IMR-90 (cell line): ENCODE results near the gene ADAMTS17. TPM values are rescaled to one million over a fixed set of nuclear protein-coding genes. Genes with fewer than 3 reads are reported as not detected.

ENCODE experiments used
- ATAC-seq: fragments of 200-7000 bp; cut with Tn5 transposase; 2 replicates; pipeline ENCODE4 v1.9.1; 2020; ENCODE audit warnings: low read depth, mild to moderate bottlenecking, moderate library complexity
- BruUV-seq: library from RNA; stranded (reverse); fragments of 400-500 nt; replicated peaks from 2 replicates; lab custom pipeline; 2021; lab: Mats Ljungman, UMichigan
- CTCF ChIA-PET: fragments of 300-600 bp; formaldehyde crosslinking; extraction: SDS; loops from one replicate; lab custom pipeline; 2021; ENCODE audit warnings: antibody characterized with exemption; lab: Yijun Ruan, JAX
- POLR2A ChIA-PET: fragments of 300-600 bp; sonication (Branson Sonifier 250); formaldehyde crosslinking; loops from one replicate; lab custom pipeline; 2022; ENCODE audit warnings: antibody characterized with exemption; ENCODE audit not compliant: unreplicated experiment; lab: Charles Lee
- DNase-seq: peaks from one replicate; pipeline ENCODE4 v3.0.0; 2013
- H2AFZ ChIP-seq: replicated peaks from 2 replicates; pipeline ENCODE3; 2013; ENCODE audit warnings: low read length, mild to moderate bottlenecking; ENCODE audit not compliant: poor library complexity
- H2AK5ac ChIP-seq: 2 replicates; pipeline ENCODE4 v1.6.1; 2013; ENCODE audit warnings: low read depth, low read length, inconsistent platforms
- H2AK9ac ChIP-seq: replicated peaks from 2 replicates; pipeline ENCODE3; 2013; ENCODE audit warnings: mild to moderate bottlenecking, low read depth, low read length, moderate library complexity; ENCODE audit not compliant: poor library complexity
- H2BK120ac ChIP-seq: 2 replicates; pipeline ENCODE4 v1.6.1; 2013; ENCODE audit warnings: low read depth, low read length, inconsistent platforms
- H2BK15ac ChIP-seq: 3 replicates; pipeline ENCODE4 v1.6.1; 2013; ENCODE audit warnings: low read depth, low read length, inconsistent platforms
- H2BK20ac ChIP-seq: 2 replicates; pipeline ENCODE4 v1.6.1; 2013; ENCODE audit warnings: low read depth, mild to moderate bottlenecking, inconsistent platforms, low read length, moderate library complexity
- H2BK5ac ChIP-seq: 2 replicates; pipeline ENCODE4 v1.6.1; 2013; ENCODE audit warnings: mild to moderate bottlenecking, low read depth, low read length, inconsistent platforms; ENCODE audit not compliant: poor library complexity, severe bottlenecking
- H3K14ac ChIP-seq: replicated peaks from 2 replicates; pipeline ENCODE4 v1.6.1; 2013; ENCODE audit warnings: low read depth, low read length, inconsistent platforms
- H3K18ac ChIP-seq: 2 replicates; pipeline ENCODE4 v1.6.1; 2013; ENCODE audit warnings: low read depth, low read length, control low read depth
- H3K23ac ChIP-seq: 2 replicates; pipeline ENCODE4 v1.6.1; 2013; ENCODE audit warnings: low read depth, low read length, inconsistent platforms
- H3K27ac ChIP-seq: 2 replicates; pipeline ENCODE4 v1.5.1; 2013; ENCODE audit warnings: mild to moderate bottlenecking, control low read depth, low read length; ENCODE audit not compliant: insufficient read depth
- H3K27me3 ChIP-seq: 2 replicates; pipeline ENCODE4 v1.6.1; 2013; ENCODE audit warnings: low read length; ENCODE audit not compliant: control insufficient read depth, insufficient read depth
- H3K36me3 ChIP-seq: 2 replicates; pipeline ENCODE4 v1.6.1; 2013; ENCODE audit warnings: low read length, mixed read lengths; ENCODE audit not compliant: control insufficient read depth, insufficient read depth
- H3K4ac ChIP-seq: 2 replicates; pipeline ENCODE4 v1.6.1; 2013; ENCODE audit warnings: low read depth, low read length, inconsistent platforms
- H3K4me1 ChIP-seq: 2 replicates; pipeline ENCODE4 v1.6.1; 2013; ENCODE audit warnings: low read length, mixed read lengths; ENCODE audit not compliant: control insufficient read depth, insufficient read depth
- H3K4me2 ChIP-seq: 2 replicates; pipeline ENCODE4 v1.6.1; 2013; ENCODE audit warnings: low read depth, mild to moderate bottlenecking, control low read depth, low read length, moderate library complexity
- H3K4me3 ChIP-seq: 2 replicates; pipeline ENCODE4 v1.5.1; 2013; ENCODE audit warnings: low read depth, mild to moderate bottlenecking, control low read depth, low read length, moderate library complexity; ENCODE audit not compliant: insufficient read depth
- H3K56ac ChIP-seq: 2 replicates; pipeline ENCODE4 v1.6.1; 2013; ENCODE audit warnings: low read length, inconsistent platforms; ENCODE audit not compliant: insufficient read depth; ENCODE audit errors: extremely low read depth
- H3K79me1 ChIP-seq, 2 experiments: 2 replicates each; pipeline ENCODE4 v1.6.1; 2013; ENCODE audit warnings: low read length in 2 of 2, inconsistent platforms in 1 of 2, low read depth in 1 of 2
- H3K9ac ChIP-seq: 2 replicates; pipeline ENCODE4 v1.6.1; 2013; ENCODE audit warnings: low read depth, low read length, control low read depth
- H3K9me1 ChIP-seq: 2 replicates; pipeline ENCODE4 v1.6.1; 2013; ENCODE audit warnings: low read length, inconsistent platforms; ENCODE audit not compliant: insufficient read depth
- H3K9me3 ChIP-seq: 2 replicates; pipeline ENCODE4 v1.6.1; 2013; ENCODE audit warnings: low read length; ENCODE audit not compliant: control insufficient read depth, insufficient read depth
- H4K20me1 ChIP-seq: 2 replicates; pipeline ENCODE4 v1.6.1; 2013; ENCODE audit warnings: low read length, inconsistent platforms; ENCODE audit not compliant: insufficient read depth
- H4K5ac ChIP-seq: 2 replicates; pipeline ENCODE4 v1.6.1; 2013; ENCODE audit warnings: mild to moderate bottlenecking, low read depth, low read length, control low read depth
- H4K8ac ChIP-seq, 2 experiments: 2 replicates each; pipeline ENCODE4 v1.6.1; 2013; ENCODE audit warnings: low read depth in 2 of 2, low read length in 2 of 2, control low read depth in 1 of 2, inconsistent platforms in 1 of 2
- H4K91ac ChIP-seq: 2 replicates; pipeline ENCODE4 v1.6.1; 2013; ENCODE audit warnings: low read depth, low read length, inconsistent platforms; ENCODE audit not compliant: insufficient read depth
- BHLHE40 ChIP-seq: fragments of 150-350 bp; IDR thresholded peaks from 2 replicates; pipeline ENCODE4 v1.6.1; 2016; ENCODE audit warnings: mild to moderate bottlenecking, low read depth, low read length
- CEBPB ChIP-seq: IDR thresholded peaks from 2 replicates; pipeline ENCODE4 v1.6.1; 2012; ENCODE audit warnings: low read depth, low read length, improper control_type of control experiment
- CHD1 ChIP-seq: IDR thresholded peaks from 2 replicates; pipeline ENCODE4 v1.6.1; 2012; ENCODE audit warnings: low read depth, low read length, improper control_type of control experiment
- FOS ChIP-seq: fragments of 150-350 bp; IDR thresholded peaks from 2 replicates; pipeline ENCODE4 v1.6.1; 2016; ENCODE audit warnings: low read depth, low read length
- MAFK ChIP-seq: IDR thresholded peaks from 2 replicates; pipeline ENCODE4 v1.6.1; 2012; ENCODE audit warnings: low read depth, low read length, improper control_type of control experiment
- MAZ ChIP-seq: IDR thresholded peaks from 2 replicates; pipeline ENCODE4 v1.6.1; 2012; ENCODE audit warnings: low read depth, mild to moderate bottlenecking, low read length, improper control_type of control experiment, moderate library complexity, borderline replicate concordance
- MXI1 ChIP-seq: IDR thresholded peaks from 2 replicates; pipeline ENCODE4 v1.6.1; 2012; ENCODE audit warnings: low read depth, mild to moderate bottlenecking, low read length, moderate library complexity, borderline replicate concordance
- NFE2L2 ChIP-seq: fragments of 150-350 bp; IDR thresholded peaks from 2 replicates; pipeline ENCODE4 v1.6.1; 2016; ENCODE audit warnings: low read depth, mild to moderate bottlenecking, low read length
- POLR2A ChIP-seq: IDR thresholded peaks from 2 replicates; pipeline ENCODE4 v1.6.1; 2012; ENCODE audit warnings: mild to moderate bottlenecking, low read depth, low read length
- RAD21 ChIP-seq: IDR thresholded peaks from 2 replicates; pipeline ENCODE4 v1.6.1; 2012; ENCODE audit warnings: low read length, improper control_type of control experiment
- RCOR1 ChIP-seq: IDR thresholded peaks from 2 replicates; pipeline ENCODE4 v1.6.1; 2012; ENCODE audit warnings: mild to moderate bottlenecking, low read length, improper control_type of control experiment; ENCODE audit not compliant: insufficient replicate concordance
- RFX5 ChIP-seq: IDR thresholded peaks from 2 replicates; pipeline ENCODE4 v1.8.0; 2012; ENCODE audit warnings: low read depth, mild to moderate bottlenecking, low read length, moderate library complexity
- SMC3 ChIP-seq: fragments of 150-350 bp; IDR thresholded peaks from 2 replicates; pipeline ENCODE4 v1.6.1; 2016; ENCODE audit warnings: low read depth, mild to moderate bottlenecking, antibody characterized with exemption, low read length, moderate library complexity
- WGBS, 2 experiments: methylation state at CpG; one replicate each; pipeline versions ENCODE4 v1.1.5 to v1.1.7; 2013; ENCODE audit warnings: missing lambda C conversion rate in 2 of 2; ENCODE audit not compliant: insufficient read length in 1 of 2; ENCODE audit errors: extremely low coverage in 2 of 2; 5-methylcytosine and 5-hydroxymethylcytosine counted together
- dilution Hi-C: fragments of 300-500 bp; cut with HindIII; formaldehyde crosslinking; loops from one replicate; pipeline ENCODE4 v1.14.3; 2018; ENCODE audit warnings: low sequenced_read_pairs; ENCODE audit not compliant: unreplicated experiment
- in situ Hi-C: fragments of 300-500 bp; cut with MboI; formaldehyde crosslinking; loops from 3 replicates; pipeline ENCODE4 v1.14.3; 2019; ENCODE audit warnings: low sequenced_read_pairs, inconsistent platforms, mixed read lengths
- intact Hi-C: fragments of 100-400 bp; cut with micrococcal nuclease; formaldehyde crosslinking; loops from 2 replicates; pipeline ENCODE4 v1.10.0; 2022
- polyA plus RNA-seq, 3 experiments: library from polyadenylated mRNA; depleted of rRNA; stranded (reverse); fragments of >200 nt; gene quantifications; 2 replicates each; pipeline ENCODE4 v1.2.3, GENCODE V29; 2012; ENCODE audit warnings: low replicate concordance in 1 of 3
- total RNA-seq: library from RNA; depleted of rRNA; stranded (reverse); fragments of >200 nt; gene quantifications from 2 replicates; pipeline ENCODE4 v1.2.3, GENCODE V29; 2012
- TF ChIP-seq, protein P1 (sequence below): fragments of 150-350 bp; IDR thresholded peaks from 2 replicates; pipeline ENCODE4 v1.6.1; 2017; ENCODE audit warnings: mild to moderate bottlenecking, antibody characterized with exemption, low read length, low read depth
- TF ChIP-seq, protein P2 (sequence below): fragments of 150-350 bp; IDR thresholded peaks from 2 replicates; pipeline ENCODE4 v1.6.1; 2016; ENCODE audit warnings: low read depth, mild to moderate bottlenecking, low read length, moderate library complexity, borderline replicate concordance
- TF ChIP-seq, protein P3 (sequence below): conservative IDR thresholded peaks from 2 replicates; pipeline ENCODE4 v1.5.1; 2012; ENCODE audit warnings: mild to moderate bottlenecking, low read depth, low read length, improper control_type of control experiment

ADAMTS17 gene
- total and polyA plus RNA-seq, 2 of the 4 experiments (the other 2 are of a cell fraction): 0.03 TPM; not detected in 1

DNA sequence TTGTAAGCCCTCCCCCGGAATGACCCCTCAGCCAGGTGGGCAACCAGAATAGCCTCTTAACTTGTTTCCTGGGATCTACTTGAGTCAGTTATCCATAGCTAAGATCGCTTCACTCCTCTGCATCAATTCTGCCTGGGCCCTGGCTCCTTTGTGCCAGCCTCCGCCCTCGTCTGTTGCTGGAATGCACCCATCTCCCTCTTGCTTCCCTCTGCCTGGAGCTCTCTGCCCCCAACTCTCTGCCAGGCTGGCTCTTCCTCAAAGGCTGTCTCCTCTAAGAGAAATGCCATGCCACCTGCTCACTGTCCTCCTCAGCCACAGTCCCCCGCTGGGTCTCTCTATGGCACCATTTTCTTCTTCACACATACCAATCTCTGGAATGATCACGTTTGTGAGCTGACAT lies 240.8 kb downstream of the ADAMTS17 start:
- BruUV-seq: no TSS peak
- intact Hi-C loops: no loop called here

More for the DNA sequence above, 240.8 kb downstream of the ADAMTS17 start:
- ChIA-PET CTCF (no interaction called here), POLR2A (no interaction called here)
- H3K79me1 ChIP-seq: no peaks in the 10 kb centered on the region
- H3K9ac ChIP-seq: no peak overlapping the region
- H3K9me1 ChIP-seq: peaks cover under 1% of the 10 kb centered on the region; the same call in 1 of the 2 replicates
- no peak overlapping the region for H3K4ac ChIP-seq
- no peak overlapping the region for H3K18ac ChIP-seq
- no peak overlapping the region for H4K91ac ChIP-seq
- no peak for DNase-seq
- H2AK5ac ChIP-seq: no peak overlapping the region
- no peak overlapping the region for H2BK20ac ChIP-seq
- no peak overlapping the region for H3K4me2 ChIP-seq
- H3K9me3 ChIP-seq: peaks cover 3% of the 10 kb centered on the region; the same call in 1 of the 2 replicates
- in situ Hi-C loops: loop anchor here (25.0 kb wide), 1 partner anchor 839 kb away; the partner anchor contains the start of gene LRRC28
- no peak overlapping the region for H3K27ac ChIP-seq
- no peak overlapping the region for H2AFZ ChIP-seq
- no peaks in the 10 kb centered on the region for H3K4me1 ChIP-seq
- H3K56ac ChIP-seq: no peak overlapping the region
- H3K4me3 ChIP-seq: no peak overlapping the region
- H2BK5ac ChIP-seq: no peak overlapping the region
- dilution Hi-C loops: no loop called here
- H2BK120ac ChIP-seq: no peak overlapping the region
- H4K5ac ChIP-seq: no peak overlapping the region
- no peak overlapping the region for H2AK9ac ChIP-seq
- H4K8ac ChIP-seq: no peak overlapping the region
- no peaks in the 10 kb centered on the region for H3K36me3 ChIP-seq
- no peaks in the 10 kb centered on the region for H4K20me1 ChIP-seq
- H3K27me3 ChIP-seq: no peaks in the 10 kb centered on the region
- WGBS, 2 experiments: 95% methylated on average over 4 of the region's 6 CpGs; no CpG with 5 or more reads in 1 of the 2 experiments
- no peak overlapping the region for H3K23ac ChIP-seq
- no peak overlapping the region for H2BK15ac ChIP-seq
- TF ChIP-seq, protein P1, sequence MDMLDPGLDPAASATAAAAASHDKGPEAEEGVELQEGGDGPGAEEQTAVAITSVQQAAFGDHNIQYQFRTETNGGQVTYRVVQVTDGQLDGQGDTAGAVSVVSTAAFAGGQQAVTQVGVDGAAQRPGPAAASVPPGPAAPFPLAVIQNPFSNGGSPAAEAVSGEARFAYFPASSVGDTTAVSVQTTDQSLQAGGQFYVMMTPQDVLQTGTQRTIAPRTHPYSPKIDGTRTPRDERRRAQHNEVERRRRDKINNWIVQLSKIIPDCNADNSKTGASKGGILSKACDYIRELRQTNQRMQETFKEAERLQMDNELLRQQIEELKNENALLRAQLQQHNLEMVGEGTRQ: no peak
- no peak for TF ChIP-seq NFE2L2
- TF ChIP-seq, protein P2, sequence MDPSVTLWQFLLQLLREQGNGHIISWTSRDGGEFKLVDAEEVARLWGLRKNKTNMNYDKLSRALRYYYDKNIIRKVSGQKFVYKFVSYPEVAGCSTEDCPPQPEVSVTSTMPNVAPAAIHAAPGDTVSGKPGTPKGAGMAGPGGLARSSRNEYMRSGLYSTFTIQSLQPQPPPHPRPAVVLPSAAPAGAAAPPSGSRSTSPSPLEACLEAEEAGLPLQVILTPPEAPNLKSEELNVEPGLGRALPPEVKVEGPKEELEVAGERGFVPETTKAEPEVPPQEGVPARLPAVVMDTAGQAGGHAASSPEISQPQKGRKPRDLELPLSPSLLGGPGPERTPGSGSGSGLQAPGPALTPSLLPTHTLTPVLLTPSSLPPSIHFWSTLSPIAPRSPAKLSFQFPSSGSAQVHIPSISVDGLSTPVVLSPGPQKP: no peak
- no peak for TF ChIP-seq RAD21
- TF ChIP-seq MAFK: no peak
- no peak for TF ChIP-seq MAZ
- no peak for TF ChIP-seq BHLHE40
- no peak for TF ChIP-seq MXI1
- TF ChIP-seq RCOR1: no peak
- no peak for TF ChIP-seq CHD1
- TF ChIP-seq RFX5: no peak
- no peak for TF ChIP-seq FOS
- no peak for TF ChIP-seq CEBPB
- TF ChIP-seq, protein P3, sequence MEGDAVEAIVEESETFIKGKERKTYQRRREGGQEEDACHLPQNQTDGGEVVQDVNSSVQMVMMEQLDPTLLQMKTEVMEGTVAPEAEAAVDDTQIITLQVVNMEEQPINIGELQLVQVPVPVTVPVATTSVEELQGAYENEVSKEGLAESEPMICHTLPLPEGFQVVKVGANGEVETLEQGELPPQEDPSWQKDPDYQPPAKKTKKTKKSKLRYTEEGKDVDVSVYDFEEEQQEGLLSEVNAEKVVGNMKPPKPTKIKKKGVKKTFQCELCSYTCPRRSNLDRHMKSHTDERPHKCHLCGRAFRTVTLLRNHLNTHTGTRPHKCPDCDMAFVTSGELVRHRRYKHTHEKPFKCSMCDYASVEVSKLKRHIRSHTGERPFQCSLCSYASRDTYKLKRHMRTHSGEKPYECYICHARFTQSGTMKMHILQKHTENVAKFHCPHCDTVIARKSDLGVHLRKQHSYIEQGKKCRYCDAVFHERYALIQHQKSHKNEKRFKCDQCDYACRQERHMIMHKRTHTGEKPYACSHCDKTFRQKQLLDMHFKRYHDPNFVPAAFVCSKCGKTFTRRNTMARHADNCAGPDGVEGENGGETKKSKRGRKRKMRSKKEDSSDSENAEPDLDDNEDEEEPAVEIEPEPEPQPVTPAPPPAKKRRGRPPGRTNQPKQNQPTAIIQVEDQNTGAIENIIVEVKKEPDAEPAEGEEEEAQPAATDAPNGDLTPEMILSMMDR: no peak
- no peak for TF ChIP-seq SMC3
- TF ChIP-seq POLR2A: no peak
- ATAC-seq: no peak
- H3K14ac ChIP-seq: no peak overlapping the region
